ENCODE results near the gene GFAP.

Gene GFAP

GRCh38 chr17:44919885-44920564 is 4.7 kb upstream of the GFAP start:
- Histone ChIP-seq H3K9ac (ENCODE audit: low read length) (no peak overlapping the region), H3K27me3 (replicated peaks; ENCODE audit: control insufficient read depth, insufficient read depth, low read length) (peaks cover 12% of the 10 kb centered on the region), H3K9me3 (ENCODE audit: control insufficient read depth, low read length) (no peaks in the 10 kb centered on the region), H3K4me1 (ENCODE audit: control insufficient read depth, insufficient read depth, low read length) (peaks cover 30% of the 10 kb centered on the region), H3K4me3 (ENCODE audit: low read length) (no peak overlapping the region), H3K36me3 (ENCODE audit: control insufficient read depth, insufficient read depth, low read length, severe bottlenecking) (no peaks in the 10 kb centered on the region)
- peak; percentile 90 for DNase-seq (ENCODE audit: low read depth)

- no peaks in the 10 kb centered on the region for H3K9me3 ChIP-seq (ENCODE audit: control insufficient read depth, low read length)
- no peak overlapping the region for H3K9ac ChIP-seq (ENCODE audit: low read length)
- DNase-seq (ENCODE audit: low read depth), result no peak
Observed at GRCh38 chr17:44919411-44919810, 4.1 kb upstream of the GFAP start.

GRCh38 chr17:44918006-44918405 is 2.7 kb upstream of the GFAP start:
- Histone ChIP-seq H3K36me3 (ENCODE audit: control insufficient read depth, insufficient read depth, low read length, severe bottlenecking) (no peaks in the 10 kb centered on the region), H3K4me1 (ENCODE audit: control insufficient read depth, insufficient read depth, low read length) (peaks cover 30% of the 10 kb centered on the region), H3K9ac (ENCODE audit: low read length) (no peak overlapping the region), H3K4me3 (ENCODE audit: low read length) (no peak overlapping the region), H3K27me3 (replicated peaks; ENCODE audit: control insufficient read depth, insufficient read depth, low read length) (peaks cover 19% of the 10 kb centered on the region), H3K9me3 (ENCODE audit: control insufficient read depth, low read length) (no peaks in the 10 kb centered on the region)
- no peak for DNase-seq (ENCODE audit: low read depth)

More at GRCh38 chr17:44919411-44919810, 4.1 kb upstream of the GFAP start:
- Histone ChIP-seq H3K36me3 (ENCODE audit: control insufficient read depth, insufficient read depth, low read length, severe bottlenecking) (no peaks in the 10 kb centered on the region), H3K27me3 (replicated peaks; ENCODE audit: control insufficient read depth, insufficient read depth, low read length) (peaks cover 12% of the 10 kb centered on the region), H3K4me1 (ENCODE audit: control insufficient read depth, insufficient read depth, low read length) (peaks cover 30% of the 10 kb centered on the region), H3K4me3 (ENCODE audit: low read length) (no peak overlapping the region)

GRCh38 chr17:44917456-44917855 is 2.2 kb upstream of the GFAP start:
- Histone ChIP-seq H3K36me3 (ENCODE audit: control insufficient read depth, insufficient read depth, low read length, severe bottlenecking) (no peaks in the 10 kb centered on the region), H3K9ac (ENCODE audit: low read length) (peak overlapping the region; percentile 13), H3K9me3 (ENCODE audit: control insufficient read depth, low read length) (no peaks in the 10 kb centered on the region), H3K27me3 (replicated peaks; ENCODE audit: control insufficient read depth, insufficient read depth, low read length) (peaks cover 20% of the 10 kb centered on the region), H3K4me3 (ENCODE audit: low read length) (no peak overlapping the region), H3K4me1 (ENCODE audit: control insufficient read depth, insufficient read depth, low read length) (peaks cover 30% of the 10 kb centered on the region)
- DNase-seq (ENCODE audit: low read depth), result no peak

- no peaks in the 10 kb centered on the region for H3K36me3 ChIP-seq (ENCODE audit: control insufficient read depth, insufficient read depth, low read length, severe bottlenecking)
- peak; percentile 66 for DNase-seq (ENCODE audit: low read depth)
Observed at GRCh38 chr17:44916781-44917241, 1.5 kb upstream of the GFAP start.

GRCh38 chr17:44915862-44916780 is 821 bp upstream of the GFAP start:
- Histone ChIP-seq H3K9ac (ENCODE audit: low read length) (no peak overlapping the region), H3K4me3 (ENCODE audit: low read length) (no peak overlapping the region), H3K36me3 (ENCODE audit: control insufficient read depth, insufficient read depth, low read length, severe bottlenecking) (no peaks in the 10 kb centered on the region), H3K9me3 (ENCODE audit: control insufficient read depth, low read length) (no peaks in the 10 kb centered on the region), H3K27me3 (replicated peaks; ENCODE audit: control insufficient read depth, insufficient read depth, low read length) (peaks cover 18% of the 10 kb centered on the region), H3K4me1 (ENCODE audit: control insufficient read depth, insufficient read depth, low read length) (peaks cover 30% of the 10 kb centered on the region)
- DNase-seq (ENCODE audit: low read depth), result no peak

More at GRCh38 chr17:44916781-44917241, 1.5 kb upstream of the GFAP start:
- no peaks in the 10 kb centered on the region for H3K9me3 ChIP-seq (ENCODE audit: control insufficient read depth, low read length)
- H3K4me1 ChIP-seq (ENCODE audit: control insufficient read depth, insufficient read depth, low read length), result peaks cover 30% of the 10 kb centered on the region
- peaks cover 18% of the 10 kb centered on the region for H3K27me3 ChIP-seq (replicated peaks; ENCODE audit: control insufficient read depth, insufficient read depth, low read length)
- H3K9ac ChIP-seq (ENCODE audit: low read length), result no peak overlapping the region
- no peak overlapping the region for H3K4me3 ChIP-seq (ENCODE audit: low read length)

GRCh38 chr17:44914698-44915271 is 515 bp downstream of the GFAP start:
- H3K36me3 ChIP-seq (ENCODE audit: control insufficient read depth, insufficient read depth, low read length, severe bottlenecking), result no peaks in the 10 kb centered on the region

GRCh38 chr17:44914148-44914547 is 1.2 kb downstream of the GFAP start:
- Histone ChIP-seq H3K4me3 (ENCODE audit: low read length) (no peak overlapping the region), H3K4me1 (ENCODE audit: control insufficient read depth, insufficient read depth, low read length) (peaks cover 33% of the 10 kb centered on the region), H3K27me3 (replicated peaks; ENCODE audit: control insufficient read depth, insufficient read depth, low read length) (peaks cover 18% of the 10 kb centered on the region), H3K9me3 (ENCODE audit: control insufficient read depth, low read length) (no peaks in the 10 kb centered on the region), H3K9ac (ENCODE audit: low read length) (no peak overlapping the region), H3K36me3 (ENCODE audit: control insufficient read depth, insufficient read depth, low read length, severe bottlenecking) (no peaks in the 10 kb centered on the region)
- no peak for DNase-seq (ENCODE audit: low read depth)

More at GRCh38 chr17:44914698-44915271, 515 bp downstream of the GFAP start:
- Histone ChIP-seq H3K9me3 (ENCODE audit: control insufficient read depth, low read length) (no peaks in the 10 kb centered on the region), H3K27me3 (replicated peaks; ENCODE audit: control insufficient read depth, insufficient read depth, low read length) (peaks cover 18% of the 10 kb centered on the region), H3K4me3 (ENCODE audit: low read length) (no peak overlapping the region), H3K4me1 (ENCODE audit: control insufficient read depth, insufficient read depth, low read length) (peaks cover 27% of the 10 kb centered on the region), H3K9ac (ENCODE audit: low read length) (no peak overlapping the region)
- no peak for DNase-seq (ENCODE audit: low read depth)

GRCh38 chr17:44913676-44914075 is 1.6 kb downstream of the GFAP start:
- Histone ChIP-seq H3K4me1 (ENCODE audit: control insufficient read depth, insufficient read depth, low read length) (peaks cover 35% of the 10 kb centered on the region), H3K4me3 (ENCODE audit: low read length) (no peak overlapping the region), H3K27me3 (replicated peaks; ENCODE audit: control insufficient read depth, insufficient read depth, low read length) (peaks cover 18% of the 10 kb centered on the region), H3K36me3 (ENCODE audit: control insufficient read depth, insufficient read depth, low read length, severe bottlenecking) (no peaks in the 10 kb centered on the region), H3K9ac (ENCODE audit: low read length) (no peak overlapping the region), H3K9me3 (ENCODE audit: control insufficient read depth, low read length) (no peaks in the 10 kb centered on the region)
- no peak for DNase-seq (ENCODE audit: low read depth)

GRCh38 chr17:44912763-44913544 is 2.3 kb downstream of the GFAP start:
- Histone ChIP-seq H3K36me3 (ENCODE audit: control insufficient read depth, insufficient read depth, low read length, severe bottlenecking) (no peaks in the 10 kb centered on the region), H3K4me1 (ENCODE audit: control insufficient read depth, insufficient read depth, low read length) (peaks cover 35% of the 10 kb centered on the region)
- no peak for DNase-seq (ENCODE audit: low read depth)

More at GRCh38 chr17:44912763-44913544, 2.3 kb downstream of the GFAP start:
- H3K9me3 ChIP-seq (ENCODE audit: control insufficient read depth, low read length), result no peaks in the 10 kb centered on the region
- H3K9ac ChIP-seq (ENCODE audit: low read length), result no peak overlapping the region
- peaks cover 15% of the 10 kb centered on the region for H3K27me3 ChIP-seq (replicated peaks; ENCODE audit: control insufficient read depth, insufficient read depth, low read length)
- H3K4me3 ChIP-seq (ENCODE audit: low read length), result no peak overlapping the region

Measured in adipocyte (in vitro differentiated cells).